C4-2B (cell line): ENCODE measurements around the gene GNMT.
"Not testable (repeated sequence)": the region's sequence is repeated elsewhere in the genome, so short reads cannot be mapped to it uniquely, and the experiment has no call there.

Experiments
- ZFX ChIP-seq: fragments of 450-650 bp; IDR thresholded peaks from 2 replicates; pipeline ENCODE4 v1.6.1; 2017
- TF ChIP-seq, protein P1 (sequence below): fragments of 450-650 bp; conservative IDR thresholded peaks from 2 replicates; pipeline ENCODE4 v1.5.1; 2017; ENCODE audit warnings: mild to moderate bottlenecking

DNA sequence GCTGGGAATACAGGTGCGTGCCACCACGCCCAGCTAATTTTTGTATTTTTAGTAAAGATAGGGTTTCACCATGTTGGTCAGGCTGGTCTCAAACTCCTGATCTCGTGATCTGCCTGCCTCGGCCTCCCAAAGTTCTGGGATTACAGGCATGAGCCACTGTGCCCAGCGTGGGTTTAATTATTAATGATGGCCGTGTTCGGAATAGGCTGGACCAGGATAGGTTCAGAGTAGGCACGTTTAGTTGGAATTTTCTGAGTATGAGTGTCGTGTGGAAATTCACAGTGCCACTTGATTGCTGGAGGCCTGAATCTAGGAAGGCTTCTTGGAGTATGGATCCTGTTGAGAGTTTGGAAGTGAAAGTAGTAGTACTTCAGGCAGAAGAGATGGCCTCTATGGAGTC, 37.7 kb downstream of the GNMT start:
- TF ChIP-seq, protein P1, sequence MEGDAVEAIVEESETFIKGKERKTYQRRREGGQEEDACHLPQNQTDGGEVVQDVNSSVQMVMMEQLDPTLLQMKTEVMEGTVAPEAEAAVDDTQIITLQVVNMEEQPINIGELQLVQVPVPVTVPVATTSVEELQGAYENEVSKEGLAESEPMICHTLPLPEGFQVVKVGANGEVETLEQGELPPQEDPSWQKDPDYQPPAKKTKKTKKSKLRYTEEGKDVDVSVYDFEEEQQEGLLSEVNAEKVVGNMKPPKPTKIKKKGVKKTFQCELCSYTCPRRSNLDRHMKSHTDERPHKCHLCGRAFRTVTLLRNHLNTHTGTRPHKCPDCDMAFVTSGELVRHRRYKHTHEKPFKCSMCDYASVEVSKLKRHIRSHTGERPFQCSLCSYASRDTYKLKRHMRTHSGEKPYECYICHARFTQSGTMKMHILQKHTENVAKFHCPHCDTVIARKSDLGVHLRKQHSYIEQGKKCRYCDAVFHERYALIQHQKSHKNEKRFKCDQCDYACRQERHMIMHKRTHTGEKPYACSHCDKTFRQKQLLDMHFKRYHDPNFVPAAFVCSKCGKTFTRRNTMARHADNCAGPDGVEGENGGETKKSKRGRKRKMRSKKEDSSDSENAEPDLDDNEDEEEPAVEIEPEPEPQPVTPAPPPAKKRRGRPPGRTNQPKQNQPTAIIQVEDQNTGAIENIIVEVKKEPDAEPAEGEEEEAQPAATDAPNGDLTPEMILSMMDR, result not testable (repeated sequence)
- TF ChIP-seq ZFX, result not testable (repeated sequence)
